Common myeloid progenitor, CD34-positive (primary cell): ENCODE data around the gene CAB39.
"Not testable (repeated sequence)": the region's sequence is repeated elsewhere in the genome, so short reads cannot be mapped to it uniquely, and the experiment has no call there.

ENCODE experiments used
- CTCF ChIA-PET: fragments of 350-600 bp; sonication (Branson Sonifier 250); formaldehyde crosslinking; loops from one replicate; lab custom pipeline; 2021; ENCODE audit warnings: antibody characterized with exemption; lab: Charles Lee
- POLR2A ChIA-PET: fragments of 350-600 bp; sonication (Branson Sonifier 250); formaldehyde crosslinking; loops from one replicate; lab custom pipeline; 2021; ENCODE audit warnings: antibody characterized with exemption; lab: Charles Lee
- DNase-seq, 3 donors: peaks; one replicate each; pipeline versions ENCODE4 v3.0.0 to v3.0.0-alpha.2; 2013
- H3K27ac ChIP-seq, 2 experiments: 1 replicate in 1 of 2; 2 replicates in 1 of 2; pipeline ENCODE4 v1.7.0; 2013; ENCODE audit warnings: inconsistent platforms in 2 of 2, low read length in 2 of 2, mild to moderate bottlenecking in 2 of 2, low read depth in 1 of 2, moderate library complexity in 1 of 2; ENCODE audit not compliant: severe bottlenecking in 2 of 2, insufficient read depth in 1 of 2, poor library complexity in 1 of 2
- H3K27me3 ChIP-seq, 5 experiments: replicated peaks in 2 of 5; 1 replicate in 3 of 5; 2 replicates in 2 of 5; pipeline versions ENCODE4 v1.6.1 to v1.7.0; 2013; ENCODE audit warnings: low read length in 4 of 5, mild to moderate bottlenecking in 2 of 5, moderate library complexity in 2 of 5, inconsistent platforms in 1 of 5; ENCODE audit not compliant: insufficient read depth in 5 of 5, control insufficient read depth in 4 of 5
- H3K36me3 ChIP-seq, 4 experiments: 1 replicate in 2 of 4; 2 replicates in 2 of 4; pipeline versions ENCODE4 v1.6.1 to v1.7.0; 2013; ENCODE audit warnings: low read length in 3 of 4, control low read depth in 1 of 4, mild to moderate bottlenecking in 1 of 4; ENCODE audit not compliant: control insufficient read depth in 4 of 4, insufficient read depth in 4 of 4
- H3K4me1 ChIP-seq, 4 experiments: 1 replicate in 3 of 4; 2 replicates in 1 of 4; pipeline versions ENCODE4 v1.6.1 to v1.7.1; 2013; ENCODE audit warnings: low read length in 3 of 4, mild to moderate bottlenecking in 3 of 4, control low read depth in 1 of 4, inconsistent platforms in 1 of 4, moderate library complexity in 1 of 4; ENCODE audit not compliant: control insufficient read depth in 4 of 4, insufficient read depth in 4 of 4; ENCODE audit errors: control extremely low read depth in 1 of 4
- H3K4me3 ChIP-seq, 7 experiments: 1 replicate in 4 of 7; 2 replicates in 3 of 7; pipeline versions ENCODE4 v1.5.1 to v1.7.0; 2013; ENCODE audit warnings: mild to moderate bottlenecking in 7 of 7, low read length in 6 of 7, moderate library complexity in 6 of 7, inconsistent platforms in 2 of 7, low read depth in 2 of 7, control low read depth in 1 of 7; ENCODE audit not compliant: insufficient read depth in 4 of 7, control insufficient read depth in 1 of 7; ENCODE audit errors: extremely low read depth in 1 of 7
- H3K9me3 ChIP-seq, 5 experiments: 1 replicate in 4 of 5; 2 replicates in 1 of 5; pipeline versions ENCODE4 v1.6.1 to v1.7.1; 2013; ENCODE audit warnings: low read length in 4 of 5, mild to moderate bottlenecking in 2 of 5, inconsistent platforms in 1 of 5, low read depth in 1 of 5, moderate library complexity in 1 of 5; ENCODE audit not compliant: control insufficient read depth in 4 of 5, insufficient read depth in 2 of 5; ENCODE audit errors: control extremely low read depth in 1 of 5
- WGBS: methylation state at CpG from one replicate; pipeline ENCODE4 v1.1.5; 2013; ENCODE audit not compliant: insufficient coverage; 5-methylcytosine and 5-hydroxymethylcytosine counted together

Gene CAB39

GRCh38 chr2:230716588-230716987 lies 3.9 kb downstream of the CAB39 start:
- no peaks in the 10 kb centered on the region for H3K27me3 ChIP-seq
- peaks cover 0 to 6% (median 1%) of the 10 kb centered on the region in 4 experiments for H3K36me3 ChIP-seq
- WGBS, result no CpG with 5 or more reads among the region's 4 CpGs
- no peak overlapping the region for H3K27ac ChIP-seq
- H3K4me3 ChIP-seq, result no peak overlapping the region
- peaks cover 30 to 56% (median 39%) of the 10 kb centered on the region in 4 experiments for H3K4me1 ChIP-seq
- POLR2A ChIA-PET, result no interaction called here
- DNase-seq, result no peak
- CTCF ChIA-PET, result interaction anchor here (1.6 kb wide), 1 partner anchor 77 kb away, joined by 4 read pairs; no protein-coding TSS in a partner anchor
- no peaks in the 10 kb centered on the region for H3K9me3 ChIP-seq

- ChIA-PET POLR2A (interaction anchor here (1.2 kb wide), 1 partner anchor 9 kb away, joined by 5 read pairs; no protein-coding TSS in a partner anchor), CTCF (interaction anchor here (0.6 to 1.2 kb wide), 3 partner anchors 13 to 270 kb away, joined by 3 read pairs; no protein-coding TSS in a partner anchor)
- 100% methylated on average over 2 of the region's 3 CpGs for WGBS
- Histone ChIP-seq H3K9me3 (no peaks in the 10 kb centered on the region), H3K27ac (peak overlapping the region in 1 of 2 experiments; percentile 2), H3K4me1 (peaks cover 22 to 57% (median 37%) of the 10 kb centered on the region in 4 experiments), H3K36me3 (peaks cover 0 to 7% (median 1%) of the 10 kb centered on the region in 4 experiments), H3K4me3 (no peak overlapping the region), H3K27me3 (no peaks in the 10 kb centered on the region)
- DNase-seq, result no peak
Measured at GRCh38 chr2:230717600-230717999, 5.0 kb downstream of the CAB39 start.

GRCh38 chr2:230719340-230719739 lies 6.7 kb downstream of the CAB39 start:
- no CpG with 5 or more reads among the region's 3 CpGs for WGBS
- peaks cover 16 to 62% (median 37%) of the 10 kb centered on the region in 4 experiments for H3K4me1 ChIP-seq
- H3K36me3 ChIP-seq, result peaks cover 3 to 10% (median 6%) of the 10 kb centered on the region in 4 experiments
- no peaks in the 10 kb centered on the region for H3K9me3 ChIP-seq
- H3K27me3 ChIP-seq, result no peaks in the 10 kb centered on the region
- no peak for DNase-seq
- no peak overlapping the region for H3K27ac ChIP-seq
- POLR2A ChIA-PET, result no interaction called here
- H3K4me3 ChIP-seq, result no peak overlapping the region
- CTCF ChIA-PET, result interaction anchor here (1.2 kb wide), 1 partner anchor 9 kb away, joined by 3 read pairs; no protein-coding TSS in a partner anchor

GRCh38 chr2:230721712-230722111 lies 9.1 kb downstream of the CAB39 start:
- Histone ChIP-seq H3K4me3 (no peak overlapping the region), H3K27ac (no peak overlapping the region), H3K27me3 (no peaks in the 10 kb centered on the region), H3K4me1 (peaks cover 4 to 49% (median 21%) of the 10 kb centered on the region in 4 experiments), H3K36me3 (peaks cover 4 to 13% (median 8%) of the 10 kb centered on the region in 4 experiments), H3K9me3 (no peaks in the 10 kb centered on the region)
- WGBS, result no CpG with 5 or more reads among the region's 1 CpG
- POLR2A ChIA-PET, result no interaction called here
- DNase-seq, result no peak
- CTCF ChIA-PET, result interaction anchor here (0.8 to 1.0 kb wide), 4 partner anchors 23 to 76 kb away, joined by 3 read pairs; no protein-coding TSS in a partner anchor

GRCh38 chr2:230722207-230722885 lies 9.7 kb downstream of the CAB39 start:
- Histone ChIP-seq H3K4me3 (no peak overlapping the region), H3K36me3 (peaks cover 4 to 13% (median 8%) of the 10 kb centered on the region in 4 experiments), H3K27me3 (no peaks in the 10 kb centered on the region), H3K4me1 (peaks cover 4 to 45% (median 20%) of the 10 kb centered on the region in 4 experiments), H3K9me3 (no peaks in the 10 kb centered on the region), H3K27ac (no peak overlapping the region)
- ChIA-PET POLR2A (no interaction called here), CTCF (interaction anchor here (0.8 to 2.1 kb wide), 5 partner anchors 8 to 75 kb away, joined by 3 to 9 read pairs (median 3); no protein-coding TSS in a partner anchor)
- DNase-seq, result no peak
- 100% methylated on average over 3 of the region's 4 CpGs for WGBS

- ChIA-PET CTCF (interaction anchor here (1.2 to 2.1 kb wide), 3 partner anchors 9 to 17 kb away, joined by 3 to 9 read pairs (median 4); no protein-coding TSS in a partner anchor), POLR2A (no interaction called here)
- H3K4me3 ChIP-seq, result no peak overlapping the region
- H3K27me3 ChIP-seq, result no peaks in the 10 kb centered on the region
- H3K27ac ChIP-seq, result peak overlapping the region in 1 of 2 experiments; percentile 31
- H3K4me1 ChIP-seq, result peaks cover 4 to 36% (median 16%) of the 10 kb centered on the region in 4 experiments
- 17% methylated on average over 1 of the region's 2 CpGs for WGBS
- peak in 2 of 3 donors; percentile 19 to 20 for DNase-seq
- no peaks in the 10 kb centered on the region for H3K9me3 ChIP-seq
- peaks cover 4 to 13% (median 8%) of the 10 kb centered on the region in 4 experiments for H3K36me3 ChIP-seq
Measured at GRCh38 chr2:230723363-230723762, 10.7 kb downstream of the CAB39 start.

GRCh38 chr2:230724957-230725356 lies 12.3 kb downstream of the CAB39 start:
- WGBS, result 94% methylated on average over 13 of the region's 14 CpGs
- CTCF ChIA-PET, H3K27ac ChIP-seq, DNase-seq, H3K27me3 ChIP-seq, POLR2A ChIA-PET, H3K4me3 ChIP-seq, H3K9me3 ChIP-seq: not testable (repeated sequence)
- H3K36me3 ChIP-seq, result peaks cover 4 to 13% (median 8%) of the 10 kb centered on the region in 4 experiments
- peaks cover 4 to 31% (median 14%) of the 10 kb centered on the region in 4 experiments for H3K4me1 ChIP-seq
